Glutamatergic neuron (in vitro differentiated cells): ENCODE data around the gene TUBB4A. TPM values are rescaled to one million over a fixed set of nuclear protein-coding genes. Genes with fewer than 3 reads are reported as not detected.
A peak's percentile ranks its signal among the peaks of the same experiment; 100 is the strongest.

Experiments
- DNase-seq: peaks from one replicate; pipeline ENCODE4 v3.0.0; 2022
- H3K27ac Mint-ChIP-seq: one replicate; pipeline ENCODE4 v1.8.0; 2020; ENCODE audit warnings: mild to moderate bottlenecking, mixed read lengths, inconsistent platforms; ENCODE audit not compliant: unreplicated experiment
- H3K27me3 Mint-ChIP-seq: one replicate; pipeline ENCODE4 v1.8.0; 2020; ENCODE audit warnings: mild to moderate bottlenecking, moderate library complexity, mixed read lengths, inconsistent platforms; ENCODE audit not compliant: unreplicated experiment
- H3K36me3 Mint-ChIP-seq: one replicate; pipeline ENCODE4 v1.8.0; 2020; ENCODE audit warnings: mild to moderate bottlenecking, mixed read lengths, inconsistent platforms; ENCODE audit not compliant: unreplicated experiment
- H3K4me1 Mint-ChIP-seq: one replicate; pipeline ENCODE4 v1.8.0; 2020; ENCODE audit warnings: mild to moderate bottlenecking, low read depth, mixed read lengths, inconsistent platforms; ENCODE audit not compliant: unreplicated experiment
- H3K4me3 Mint-ChIP-seq: one replicate; pipeline ENCODE4 v1.8.0; 2020; ENCODE audit warnings: mild to moderate bottlenecking, mixed read lengths, inconsistent platforms; ENCODE audit not compliant: unreplicated experiment
- H3K9me3 Mint-ChIP-seq: one replicate; pipeline ENCODE4 v1.8.0; 2020; ENCODE audit warnings: mild to moderate bottlenecking, moderate library complexity, mixed read lengths, inconsistent platforms; ENCODE audit not compliant: unreplicated experiment
- total RNA-seq: library from RNA; stranded (reverse); fragmentation: NEBNext Ultra II Directional; extraction: Animal tissue kit (Norgen Biotek cat#: 25700); gene quantifications from one replicate; pipeline ENCODE4 v1.2.1, GENCODE V29; 2021; ENCODE audit not compliant: unreplicated experiment
- TF ChIP-seq, protein P1 (sequence below): fragments of 200-600 bp; sonication (generic); IDR thresholded peaks from one replicate; pipeline ENCODE4 v1.5.0; 2021; ENCODE audit not compliant: partially characterized antibody, unreplicated experiment

The TUBB4A gene
- total RNA-seq, 1 donor from 2014 or later: 225 TPM

GRCh38 chr19:6483235-6483634 is 18.9 kb downstream of the TUBB4A start:
- H3K4me3 Mint-ChIP-seq: no peak overlapping the region
- H3K4me1 Mint-ChIP-seq: no peaks in the 10 kb centered on the region
- TF ChIP-seq, protein P1, sequence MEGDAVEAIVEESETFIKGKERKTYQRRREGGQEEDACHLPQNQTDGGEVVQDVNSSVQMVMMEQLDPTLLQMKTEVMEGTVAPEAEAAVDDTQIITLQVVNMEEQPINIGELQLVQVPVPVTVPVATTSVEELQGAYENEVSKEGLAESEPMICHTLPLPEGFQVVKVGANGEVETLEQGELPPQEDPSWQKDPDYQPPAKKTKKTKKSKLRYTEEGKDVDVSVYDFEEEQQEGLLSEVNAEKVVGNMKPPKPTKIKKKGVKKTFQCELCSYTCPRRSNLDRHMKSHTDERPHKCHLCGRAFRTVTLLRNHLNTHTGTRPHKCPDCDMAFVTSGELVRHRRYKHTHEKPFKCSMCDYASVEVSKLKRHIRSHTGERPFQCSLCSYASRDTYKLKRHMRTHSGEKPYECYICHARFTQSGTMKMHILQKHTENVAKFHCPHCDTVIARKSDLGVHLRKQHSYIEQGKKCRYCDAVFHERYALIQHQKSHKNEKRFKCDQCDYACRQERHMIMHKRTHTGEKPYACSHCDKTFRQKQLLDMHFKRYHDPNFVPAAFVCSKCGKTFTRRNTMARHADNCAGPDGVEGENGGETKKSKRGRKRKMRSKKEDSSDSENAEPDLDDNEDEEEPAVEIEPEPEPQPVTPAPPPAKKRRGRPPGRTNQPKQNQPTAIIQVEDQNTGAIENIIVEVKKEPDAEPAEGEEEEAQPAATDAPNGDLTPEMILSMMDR: no peak
- H3K27me3 Mint-ChIP-seq: no peaks in the 10 kb centered on the region
- H3K27ac Mint-ChIP-seq: no peak overlapping the region
- no peak for DNase-seq
- no peaks in the 10 kb centered on the region for H3K36me3 Mint-ChIP-seq
- no peaks in the 10 kb centered on the region for H3K9me3 Mint-ChIP-seq

DNA sequence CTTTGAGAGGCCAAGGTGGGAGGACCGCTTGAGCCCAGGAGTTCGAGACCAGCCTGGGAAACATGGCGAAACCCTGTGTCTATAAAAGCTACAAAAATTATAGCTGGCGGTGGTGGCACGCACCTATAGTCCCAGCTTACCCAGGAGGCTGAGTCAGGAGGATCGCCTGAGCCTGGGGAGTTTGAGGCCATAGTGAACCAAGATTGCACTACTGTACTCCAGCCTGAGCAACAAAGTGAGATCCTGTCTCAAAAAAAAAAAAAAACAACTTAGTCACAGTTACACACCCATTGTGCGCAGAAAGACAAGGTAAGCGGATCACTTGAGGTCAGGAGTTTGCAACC is 19.8 kb downstream of the TUBB4A start:
- Mint-ChIP-seq H3K4me1 (no peaks in the 10 kb centered on the region), H3K9me3 (no peaks in the 10 kb centered on the region), H3K27me3 (no peaks in the 10 kb centered on the region), H3K36me3 (no peaks in the 10 kb centered on the region), H3K27ac (no peak overlapping the region), H3K4me3 (no peak overlapping the region)
- no peak for DNase-seq
- TF ChIP-seq, protein P1: no peak

GRCh38 chr19:6481541-6482342 is 20.4 kb downstream of the TUBB4A start, which contains the start of gene DENND1C:
Gene DENND1C (minus strand): TSS chr19:6481787. CDS start chr19:6481695, 92 bp downstream.
- no peaks in the 10 kb centered on the region for H3K36me3 Mint-ChIP-seq
- TF ChIP-seq, protein P1: peak; percentile 56
- no peak within 1 kb of the TSS for H3K27ac Mint-ChIP-seq
- DNase-seq: peak; percentile 50
- no peaks in the 10 kb centered on the region for H3K27me3 Mint-ChIP-seq
- H3K9me3 Mint-ChIP-seq: no peaks in the 10 kb centered on the region
- no peaks in the 10 kb centered on the region for H3K4me1 Mint-ChIP-seq
- H3K4me3 Mint-ChIP-seq: peak within 1 kb of the TSS; percentile 47

DNA sequence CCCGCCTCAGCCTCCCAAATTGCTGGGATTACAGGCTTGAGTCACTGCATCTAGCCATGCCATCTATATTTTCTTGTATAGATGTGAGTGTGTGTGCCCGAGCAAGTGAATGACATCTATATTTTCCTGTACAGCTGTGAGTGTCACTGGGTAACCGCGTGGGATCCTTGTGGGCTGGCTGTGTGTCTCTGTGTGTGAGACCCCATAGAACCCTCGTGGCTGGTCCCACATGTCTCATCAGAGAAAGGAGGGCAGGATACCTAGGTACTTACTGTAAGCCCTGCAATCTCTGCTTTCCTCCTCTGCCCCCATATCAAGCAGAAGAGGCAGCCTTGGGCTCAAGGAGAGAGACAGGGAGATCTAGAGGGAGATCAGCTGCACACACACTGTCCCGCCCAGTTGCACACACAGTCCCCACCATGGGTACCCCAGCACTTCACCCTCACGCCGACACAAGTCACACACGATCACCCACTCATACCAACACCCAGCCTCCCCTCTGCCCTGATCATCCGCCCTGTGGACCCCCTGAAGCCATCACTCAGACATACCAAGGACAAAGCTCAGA is 21.2 kb downstream of the TUBB4A start:
- Mint-ChIP-seq H3K4me1 (no peaks in the 10 kb centered on the region), H3K27me3 (peaks cover under 1% of the 10 kb centered on the region), H3K9me3 (no peaks in the 10 kb centered on the region), H3K27ac (no peak overlapping the region), H3K4me3 (no peak overlapping the region), H3K36me3 (no peaks in the 10 kb centered on the region)
- TF ChIP-seq, protein P1: no peak
- no peak for DNase-seq

- TF ChIP-seq, protein P1: no peak
- Mint-ChIP-seq H3K36me3 (no peaks in the 10 kb centered on the region), H3K27me3 (peaks cover 1% of the 10 kb centered on the region), H3K4me1 (no peaks in the 10 kb centered on the region), H3K4me3 (no peak overlapping the region), H3K27ac (no peak overlapping the region), H3K9me3 (no peaks in the 10 kb centered on the region)
- DNase-seq: no peak
These were observed 22.2 kb downstream of the TUBB4A start for GRCh38 chr19:6479836-6480398.
